Neural cell (in vitro differentiated cells): ENCODE measurements around the gene PTPRK. TPM values are rescaled to one million over a fixed set of nuclear protein-coding genes. Genes with fewer than 3 reads are reported as not detected.

ENCODE experiments used
- H2AFZ ChIP-seq: fragments of 200-600, 300-800 bp; sonication (generic), shearing (Covaris generic); 2 replicates; pipeline ENCODE4 v1.6.0; 2014; ENCODE audit warnings: low read depth, mild to moderate bottlenecking, antibody characterized with exemption, low read length, moderate library complexity
- H3F3A ChIP-seq: fragments of 200-600 bp; shearing (Covaris generic); 2 replicates; pipeline ENCODE4 v1.6.1; 2016; ENCODE audit warnings: mild to moderate bottlenecking, moderate library complexity, mixed read lengths, antibody characterized with exemption, low read length; ENCODE audit not compliant: insufficient read depth, poor library complexity, severe bottlenecking
- H3K27ac ChIP-seq: fragments of 200-600, 300-800 bp; sonication (generic), shearing (Covaris generic); 2 replicates; pipeline ENCODE4 v1.5.1; 2014; ENCODE audit warnings: mild to moderate bottlenecking, low read length, moderate library complexity
- H3K27me3 ChIP-seq: fragments of 300-800, 200-600 bp; sonication (generic), shearing (Covaris generic); 2 replicates; pipeline ENCODE4 v1.6.0; 2014; ENCODE audit warnings: mild to moderate bottlenecking, low read depth, low read length, moderate library complexity; ENCODE audit not compliant: insufficient read depth
- H3K36me3 ChIP-seq: fragments of 300-800, 200-600 bp; sonication (generic), shearing (Covaris generic); 2 replicates; pipeline ENCODE4 v1.5.1; 2014; ENCODE audit warnings: mild to moderate bottlenecking, antibody characterized with exemption, low read length, moderate library complexity; ENCODE audit not compliant: insufficient read depth
- H3K4me2 ChIP-seq: fragments of 300-800, 200-600 bp; sonication (generic), shearing (Covaris generic); 2 replicates; pipeline ENCODE4 v1.6.0; 2014; ENCODE audit warnings: mild to moderate bottlenecking, low read length
- H3K4me3 ChIP-seq: fragments of 300-800, 200-600 bp; sonication (generic), shearing (Covaris generic); 2 replicates; pipeline ENCODE4 v1.5.1; 2014; ENCODE audit warnings: mild to moderate bottlenecking, low read length, moderate library complexity
- H3K79me2 ChIP-seq: fragments of 200-600 bp; shearing (Covaris generic); replicated peaks from 2 replicates; pipeline ENCODE4 v1.6.0; 2014; ENCODE audit warnings: mild to moderate bottlenecking, low read length, moderate library complexity; ENCODE audit not compliant: insufficient read depth
- H3K9ac ChIP-seq: fragments of 300-800, 200-600 bp; sonication (generic), shearing (Covaris generic); 2 replicates; pipeline ENCODE4 v1.6.1; 2016; ENCODE audit warnings: mild to moderate bottlenecking, low read length, mixed read lengths
- H3K9me2 ChIP-seq: fragments of 200-600 bp; shearing (Covaris generic); 2 replicates; pipeline ENCODE4 v1.6.1; 2016; ENCODE audit warnings: mild to moderate bottlenecking, low read length, mixed read lengths; ENCODE audit not compliant: insufficient read depth
- H3K9me3 ChIP-seq: fragments of 200-600, 300-800 bp; sonication (generic), shearing (Covaris generic); 2 replicates; pipeline ENCODE4 v1.6.1; 2016; ENCODE audit warnings: mild to moderate bottlenecking, mixed run types, low read length, moderate library complexity, mixed read lengths
- H4K20me1 ChIP-seq: fragments of 200-600 bp; shearing (Covaris generic); 2 replicates; pipeline ENCODE4 v1.6.1; 2016; ENCODE audit warnings: mild to moderate bottlenecking, mixed run types; ENCODE audit not compliant: insufficient read depth
- EP300 ChIP-seq: fragments of 450-650 bp; conservative IDR thresholded peaks from 2 replicates; pipeline ENCODE4 v1.6.1; 2014; ENCODE audit warnings: antibody characterized with exemption, mild to moderate bottlenecking, moderate library complexity; ENCODE audit not compliant: poor library complexity, severe bottlenecking
- EZH2 ChIP-seq: fragments of 200-600, 300-800 bp; shearing (Covaris generic), sonication (generic); IDR thresholded peaks from 2 replicates; pipeline ENCODE4 v1.6.1; 2014; ENCODE audit warnings: antibody characterized with exemption, low read length, borderline replicate concordance, mild to moderate bottlenecking; ENCODE audit not compliant: insufficient read depth, poor library complexity, severe bottlenecking
- MXI1 ChIP-seq: fragments of 450-650 bp; conservative IDR thresholded peaks from 2 replicates; pipeline ENCODE4 v1.6.1; 2014; ENCODE audit warnings: antibody characterized with exemption, mild to moderate bottlenecking; ENCODE audit not compliant: poor library complexity, severe bottlenecking
- POLR2AphosphoS5 ChIP-seq: IDR thresholded peaks from 2 replicates; pipeline ENCODE4 v1.6.1; 2012
- RAD21 ChIP-seq: fragments of 450-650 bp; conservative IDR thresholded peaks from 2 replicates; pipeline ENCODE4 v1.6.1; 2014; ENCODE audit warnings: antibody characterized with exemption, mild to moderate bottlenecking, moderate library complexity
- SMC3 ChIP-seq: fragments of 450-650 bp; conservative IDR thresholded peaks from 2 replicates; pipeline ENCODE4 v1.6.1; 2014; ENCODE audit warnings: antibody characterized with exemption, mild to moderate bottlenecking, moderate library complexity; ENCODE audit not compliant: poor library complexity
- TAF1 ChIP-seq: IDR thresholded peaks from 2 replicates; pipeline ENCODE4 v1.6.1; 2012; ENCODE audit warnings: low read depth
- polyA plus RNA-seq: library from polyadenylated mRNA; depleted of rRNA; stranded (reverse); fragments of >200 nt; gene quantifications from 2 replicates; pipeline ENCODE4 v1.2.3, GENCODE V29; 2014
- TF ChIP-seq, protein P1 (sequence below): fragments of 450-650 bp; IDR thresholded peaks from 2 replicates; pipeline ENCODE4 v1.5.1; 2014; ENCODE audit warnings: antibody characterized with exemption, mild to moderate bottlenecking, moderate library complexity; ENCODE audit not compliant: poor library complexity, severe bottlenecking
- TF ChIP-seq, protein P2 (sequence below): IDR thresholded peaks from 2 replicates; pipeline ENCODE4 v1.6.1; 2012; ENCODE audit warnings: borderline replicate concordance

The PTPRK gene
- polyA plus RNA-seq, 1 donor from 2014 or later, result 10.4 TPM

DNA sequence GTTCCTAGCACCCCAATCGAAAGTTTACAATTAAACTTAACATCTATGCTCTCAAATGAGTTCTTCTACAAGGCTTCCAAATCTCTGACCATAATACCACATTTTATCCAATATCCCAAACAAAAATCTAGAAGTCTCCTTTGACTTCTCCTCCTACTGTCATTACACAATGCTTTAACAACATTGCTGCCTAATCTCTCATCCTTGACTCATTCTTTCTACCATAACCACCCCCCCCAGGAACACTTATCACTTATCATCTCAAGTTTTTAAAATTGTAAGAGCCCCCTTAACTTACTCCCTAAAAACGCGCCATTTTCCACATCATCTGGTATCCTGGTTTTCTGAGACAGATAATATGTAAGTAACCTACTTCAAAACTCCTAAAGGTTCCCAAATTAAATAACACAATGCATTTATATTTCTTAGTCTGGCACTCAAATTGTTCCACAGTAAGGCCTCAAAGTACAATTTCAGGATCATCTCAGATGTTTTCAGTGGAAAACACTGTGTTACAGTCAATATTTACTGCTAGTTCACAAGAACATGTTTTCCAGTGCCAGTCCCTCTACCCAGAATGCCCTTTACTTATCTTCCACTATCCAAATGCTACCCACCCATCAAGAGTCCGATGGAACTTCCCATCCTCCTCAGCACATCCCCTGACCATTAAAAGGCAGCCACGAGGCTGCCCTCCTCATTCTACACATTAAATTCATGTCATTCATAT lies 311.4 kb downstream of the PTPRK start:
- Histone ChIP-seq H3K9ac (no peak overlapping the region), H3F3A (no peaks in the 10 kb centered on the region), H2AFZ (no peak overlapping the region), H3K4me2 (no peak overlapping the region), H3K9me2 (no peaks in the 10 kb centered on the region), H3K27ac (no peak overlapping the region), H3K27me3 (no peaks in the 10 kb centered on the region), H3K36me3 (no peaks in the 10 kb centered on the region), H3K9me3 (no peaks in the 10 kb centered on the region), H4K20me1 (no peaks in the 10 kb centered on the region), H3K79me2 (no peaks in the 10 kb centered on the region), H3K4me3 (no peak overlapping the region)
- TF ChIP-seq SMC3 (no peak), TAF1 (no peak), EZH2 (no peak), EP300 (no peak), POLR2AphosphoS5 (no peak), MXI1 (no peak), RAD21 (no peak)
- TF ChIP-seq, protein P1, sequence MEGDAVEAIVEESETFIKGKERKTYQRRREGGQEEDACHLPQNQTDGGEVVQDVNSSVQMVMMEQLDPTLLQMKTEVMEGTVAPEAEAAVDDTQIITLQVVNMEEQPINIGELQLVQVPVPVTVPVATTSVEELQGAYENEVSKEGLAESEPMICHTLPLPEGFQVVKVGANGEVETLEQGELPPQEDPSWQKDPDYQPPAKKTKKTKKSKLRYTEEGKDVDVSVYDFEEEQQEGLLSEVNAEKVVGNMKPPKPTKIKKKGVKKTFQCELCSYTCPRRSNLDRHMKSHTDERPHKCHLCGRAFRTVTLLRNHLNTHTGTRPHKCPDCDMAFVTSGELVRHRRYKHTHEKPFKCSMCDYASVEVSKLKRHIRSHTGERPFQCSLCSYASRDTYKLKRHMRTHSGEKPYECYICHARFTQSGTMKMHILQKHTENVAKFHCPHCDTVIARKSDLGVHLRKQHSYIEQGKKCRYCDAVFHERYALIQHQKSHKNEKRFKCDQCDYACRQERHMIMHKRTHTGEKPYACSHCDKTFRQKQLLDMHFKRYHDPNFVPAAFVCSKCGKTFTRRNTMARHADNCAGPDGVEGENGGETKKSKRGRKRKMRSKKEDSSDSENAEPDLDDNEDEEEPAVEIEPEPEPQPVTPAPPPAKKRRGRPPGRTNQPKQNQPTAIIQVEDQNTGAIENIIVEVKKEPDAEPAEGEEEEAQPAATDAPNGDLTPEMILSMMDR, result no peak
- TF ChIP-seq, protein P2, sequence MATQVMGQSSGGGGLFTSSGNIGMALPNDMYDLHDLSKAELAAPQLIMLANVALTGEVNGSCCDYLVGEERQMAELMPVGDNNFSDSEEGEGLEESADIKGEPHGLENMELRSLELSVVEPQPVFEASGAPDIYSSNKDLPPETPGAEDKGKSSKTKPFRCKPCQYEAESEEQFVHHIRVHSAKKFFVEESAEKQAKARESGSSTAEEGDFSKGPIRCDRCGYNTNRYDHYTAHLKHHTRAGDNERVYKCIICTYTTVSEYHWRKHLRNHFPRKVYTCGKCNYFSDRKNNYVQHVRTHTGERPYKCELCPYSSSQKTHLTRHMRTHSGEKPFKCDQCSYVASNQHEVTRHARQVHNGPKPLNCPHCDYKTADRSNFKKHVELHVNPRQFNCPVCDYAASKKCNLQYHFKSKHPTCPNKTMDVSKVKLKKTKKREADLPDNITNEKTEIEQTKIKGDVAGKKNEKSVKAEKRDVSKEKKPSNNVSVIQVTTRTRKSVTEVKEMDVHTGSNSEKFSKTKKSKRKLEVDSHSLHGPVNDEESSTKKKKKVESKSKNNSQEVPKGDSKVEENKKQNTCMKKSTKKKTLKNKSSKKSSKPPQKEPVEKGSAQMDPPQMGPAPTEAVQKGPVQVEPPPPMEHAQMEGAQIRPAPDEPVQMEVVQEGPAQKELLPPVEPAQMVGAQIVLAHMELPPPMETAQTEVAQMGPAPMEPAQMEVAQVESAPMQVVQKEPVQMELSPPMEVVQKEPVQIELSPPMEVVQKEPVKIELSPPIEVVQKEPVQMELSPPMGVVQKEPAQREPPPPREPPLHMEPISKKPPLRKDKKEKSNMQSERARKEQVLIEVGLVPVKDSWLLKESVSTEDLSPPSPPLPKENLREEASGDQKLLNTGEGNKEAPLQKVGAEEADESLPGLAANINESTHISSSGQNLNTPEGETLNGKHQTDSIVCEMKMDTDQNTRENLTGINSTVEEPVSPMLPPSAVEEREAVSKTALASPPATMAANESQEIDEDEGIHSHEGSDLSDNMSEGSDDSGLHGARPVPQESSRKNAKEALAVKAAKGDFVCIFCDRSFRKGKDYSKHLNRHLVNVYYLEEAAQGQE, result no peak

DNA sequence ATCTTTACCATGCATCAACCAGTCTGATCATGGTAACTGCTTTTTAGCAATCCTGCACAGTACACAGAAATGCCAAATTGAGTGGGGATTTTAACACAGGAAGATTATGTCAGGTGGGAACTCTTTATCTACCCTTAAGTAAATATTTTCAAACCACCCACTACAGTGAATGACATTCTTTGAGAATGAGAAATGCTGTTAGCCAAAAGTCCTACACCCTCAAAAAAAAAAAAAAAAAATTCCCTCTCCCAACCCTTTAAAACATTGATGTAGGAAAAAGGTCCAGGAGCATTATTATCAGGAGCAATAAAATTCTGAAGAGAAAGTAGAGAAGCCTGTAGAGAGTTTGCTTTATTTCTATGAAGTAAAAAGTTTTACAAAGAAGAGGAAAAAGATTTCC lies 312.3 kb downstream of the PTPRK start:
- Histone ChIP-seq H3F3A (no peaks in the 10 kb centered on the region), H3K4me2 (no peak overlapping the region), H3K9ac (no peak overlapping the region), H3K9me3 (no peaks in the 10 kb centered on the region), H3K36me3 (no peaks in the 10 kb centered on the region), H3K27me3 (no peaks in the 10 kb centered on the region), H2AFZ (no peak overlapping the region), H3K4me3 (no peak overlapping the region), H3K27ac (no peak overlapping the region), H3K79me2 (no peaks in the 10 kb centered on the region), H3K9me2 (no peaks in the 10 kb centered on the region), H4K20me1 (no peaks in the 10 kb centered on the region)
- no peak for TF ChIP-seq EP300
- no peak for TF ChIP-seq MXI1
- no peak for TF ChIP-seq TAF1
